ENCODE data around the gene CES3. TPM values are rescaled to one million over a fixed set of nuclear protein-coding genes. Genes with fewer than 3 reads are reported as not detected.
A peak's percentile ranks its signal among the peaks of the same experiment; 100 is the strongest.

CES3 gene
- total and polyA plus RNA-seq, 9 of the 15 experiments (the other 6 are each of a cell fraction or from before 2014, with no cell fraction given) = 0.06 to 2.2 (median 0.68) TPM

DNA sequence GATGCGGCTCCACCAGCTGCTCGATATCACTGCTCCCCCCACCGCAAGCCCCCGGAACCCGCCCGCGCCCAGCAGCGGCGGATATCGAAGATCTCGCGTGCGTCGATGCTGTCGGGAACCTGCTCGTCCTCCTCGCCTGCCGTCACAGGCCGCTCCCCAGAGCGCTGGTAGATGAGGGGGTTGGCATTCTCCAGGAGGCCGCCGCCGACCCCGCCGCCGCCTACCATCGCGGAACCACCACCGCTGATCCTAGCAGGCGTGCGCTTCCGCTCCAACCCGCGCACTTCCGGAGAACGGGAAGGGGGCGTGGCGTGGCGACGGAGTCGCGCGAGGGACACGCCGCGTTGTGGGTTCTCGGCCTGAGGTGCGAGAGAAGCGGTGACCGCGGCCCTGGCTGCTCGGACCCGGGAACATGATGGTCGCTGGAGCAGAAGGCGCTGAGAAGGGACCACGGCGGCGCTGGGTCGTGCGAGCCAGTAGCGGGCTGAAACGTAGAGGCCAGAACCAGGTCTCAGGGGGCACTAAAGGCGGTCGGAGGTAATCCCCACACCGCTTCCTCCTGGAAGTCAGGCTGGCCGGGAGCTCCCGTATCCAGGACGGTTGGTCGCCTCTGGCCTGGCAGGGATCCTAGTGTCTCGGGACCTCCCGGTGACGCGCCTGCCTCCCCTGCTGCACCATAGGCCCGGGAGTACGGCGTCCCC lies 26.8 kb upstream of the CES3 start, which contains the start of gene CIAO2B (continued):
- TF ChIP-seq, protein P1, sequence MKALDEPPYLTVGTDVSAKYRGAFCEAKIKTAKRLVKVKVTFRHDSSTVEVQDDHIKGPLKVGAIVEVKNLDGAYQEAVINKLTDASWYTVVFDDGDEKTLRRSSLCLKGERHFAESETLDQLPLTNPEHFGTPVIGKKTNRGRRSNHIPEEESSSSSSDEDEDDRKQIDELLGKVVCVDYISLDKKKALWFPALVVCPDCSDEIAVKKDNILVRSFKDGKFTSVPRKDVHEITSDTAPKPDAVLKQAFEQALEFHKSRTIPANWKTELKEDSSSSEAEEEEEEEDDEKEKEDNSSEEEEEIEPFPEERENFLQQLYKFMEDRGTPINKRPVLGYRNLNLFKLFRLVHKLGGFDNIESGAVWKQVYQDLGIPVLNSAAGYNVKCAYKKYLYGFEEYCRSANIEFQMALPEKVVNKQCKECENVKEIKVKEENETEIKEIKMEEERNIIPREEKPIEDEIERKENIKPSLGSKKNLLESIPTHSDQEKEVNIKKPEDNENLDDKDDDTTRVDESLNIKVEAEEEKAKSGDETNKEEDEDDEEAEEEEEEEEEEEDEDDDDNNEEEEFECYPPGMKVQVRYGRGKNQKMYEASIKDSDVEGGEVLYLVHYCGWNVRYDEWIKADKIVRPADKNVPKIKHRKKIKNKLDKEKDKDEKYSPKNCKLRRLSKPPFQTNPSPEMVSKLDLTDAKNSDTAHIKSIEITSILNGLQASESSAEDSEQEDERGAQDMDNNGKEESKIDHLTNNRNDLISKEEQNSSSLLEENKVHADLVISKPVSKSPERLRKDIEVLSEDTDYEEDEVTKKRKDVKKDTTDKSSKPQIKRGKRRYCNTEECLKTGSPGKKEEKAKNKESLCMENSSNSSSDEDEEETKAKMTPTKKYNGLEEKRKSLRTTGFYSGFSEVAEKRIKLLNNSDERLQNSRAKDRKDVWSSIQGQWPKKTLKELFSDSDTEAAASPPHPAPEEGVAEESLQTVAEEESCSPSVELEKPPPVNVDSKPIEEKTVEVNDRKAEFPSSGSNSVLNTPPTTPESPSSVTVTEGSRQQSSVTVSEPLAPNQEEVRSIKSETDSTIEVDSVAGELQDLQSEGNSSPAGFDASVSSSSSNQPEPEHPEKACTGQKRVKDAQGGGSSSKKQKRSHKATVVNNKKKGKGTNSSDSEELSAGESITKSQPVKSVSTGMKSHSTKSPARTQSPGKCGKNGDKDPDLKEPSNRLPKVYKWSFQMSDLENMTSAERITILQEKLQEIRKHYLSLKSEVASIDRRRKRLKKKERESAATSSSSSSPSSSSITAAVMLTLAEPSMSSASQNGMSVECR (CRISPR knock-in tag; IDR thresholded peaks at IDR 0.05) = peak; percentile 94
- peak; percentile 94 for TF ChIP-seq POLR2G (IDR thresholded peaks at IDR 0.05; ENCODE audit: low read depth, low read length)
- TF ChIP-seq DDX20 (tag; IDR thresholded peaks at IDR 0.05; ENCODE audit: low read depth) = no peak
- TF ChIP-seq NFIX (CRISPR knock-in tag; IDR thresholded peaks at IDR 0.05; ENCODE audit: low read depth) = no peak
- TF ChIP-seq JUND (IDR thresholded peaks at IDR 0.05; ENCODE audit: borderline replicate concordance, low read depth, low read length) = peak; percentile 26; the same call in 1 of the 2 replicates
- no peak; the same call in 2 of the 3 replicates for TF ChIP-seq JUND (tag; IDR thresholded peaks at IDR 0.05; ENCODE audit: borderline replicate concordance, low read depth, low read length)
- TF ChIP-seq, protein P2, sequence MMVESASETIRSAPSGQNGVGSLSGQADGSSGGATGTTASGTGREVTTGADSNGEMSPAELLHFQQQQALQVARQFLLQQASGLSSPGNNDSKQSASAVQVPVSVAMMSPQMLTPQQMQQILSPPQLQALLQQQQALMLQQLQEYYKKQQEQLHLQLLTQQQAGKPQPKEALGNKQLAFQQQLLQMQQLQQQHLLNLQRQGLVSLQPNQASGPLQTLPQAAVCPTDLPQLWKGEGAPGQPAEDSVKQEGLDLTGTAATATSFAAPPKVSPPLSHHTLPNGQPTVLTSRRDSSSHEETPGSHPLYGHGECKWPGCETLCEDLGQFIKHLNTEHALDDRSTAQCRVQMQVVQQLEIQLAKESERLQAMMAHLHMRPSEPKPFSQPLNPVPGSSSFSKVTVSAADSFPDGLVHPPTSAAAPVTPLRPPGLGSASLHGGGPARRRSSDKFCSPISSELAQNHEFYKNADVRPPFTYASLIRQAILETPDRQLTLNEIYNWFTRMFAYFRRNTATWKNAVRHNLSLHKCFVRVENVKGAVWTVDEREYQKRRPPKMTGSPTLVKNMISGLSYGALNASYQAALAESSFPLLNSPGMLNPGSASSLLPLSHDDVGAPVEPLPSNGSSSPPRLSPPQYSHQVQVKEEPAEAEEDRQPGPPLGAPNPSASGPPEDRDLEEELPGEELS (CRISPR knock-in tag; IDR thresholded peaks at IDR 0.05; ENCODE audit: borderline replicate concordance) = 0 out of 2 replicates have a peak, but pooled peaks have one; percentile 24
- TF ChIP-seq KDM4B (IDR thresholded peaks at IDR 0.05; ENCODE audit: borderline replicate concordance in 2 of 2, low read depth in 1 of 2) = peak in 1 of 2 experiments; percentile 68; a peak in 1 of 4 replicates
- TF ChIP-seq TCF3 (CRISPR knock-in tag; IDR thresholded peaks at IDR 0.05) = 0 out of 2 replicates have a peak, but pooled peaks have one; percentile 15

Data from K562 (cell line).